ENCODE data around the gene PTPRCAP. TPM values are rescaled to one million over a fixed set of nuclear protein-coding genes. Genes with fewer than 3 reads are reported as not detected.
A peak's percentile ranks its signal among the peaks of the same experiment; 100 is the strongest.

Gene PTPRCAP
- polyA plus RNA-seq, 2 donors: 6.2 to 6.5 TPM

GRCh38 chr11:67419325-67420049 lies 18.0 kb downstream of the PTPRCAP start:
- WGBS, 2 donors: 86 to 88% methylated on average over 21 of the region's 21 CpGs
- Histone ChIP-seq H3K4me1 (ENCODE audit: control insufficient read depth in 2 of 2, insufficient read depth in 2 of 2, low read length in 1 of 2) (peaks cover 14 to 34% of the 10 kb centered on the region in 2 donors), H3K9me3 (ENCODE audit: control insufficient read depth in 2 of 2, insufficient read depth in 1 of 2, low read depth in 1 of 2, low read length in 1 of 2) (no peaks in the 10 kb centered on the region), H3K27ac (ENCODE audit: low read depth in 2 of 2, low read length in 1 of 2) (no peak overlapping the region), H3K36me3 (ENCODE audit: control insufficient read depth in 2 of 2, insufficient read depth in 2 of 2, low read length in 1 of 2) (no peaks in the 10 kb centered on the region), H3K4me3 (ENCODE audit: low read depth in 1 of 2, low read length in 2 of 2) (no peak overlapping the region), H3K27me3 (ENCODE audit: control insufficient read depth in 1 of 2, insufficient read depth in 2 of 2, low read length in 2 of 2) (no peaks in the 10 kb centered on the region)

- WGBS, 2 donors: 42 to 50% methylated on average over 26 of the region's 26 CpGs
Measured at GRCh38 chr11:67418476-67419281, 18.8 kb downstream of the PTPRCAP start.

DNA sequence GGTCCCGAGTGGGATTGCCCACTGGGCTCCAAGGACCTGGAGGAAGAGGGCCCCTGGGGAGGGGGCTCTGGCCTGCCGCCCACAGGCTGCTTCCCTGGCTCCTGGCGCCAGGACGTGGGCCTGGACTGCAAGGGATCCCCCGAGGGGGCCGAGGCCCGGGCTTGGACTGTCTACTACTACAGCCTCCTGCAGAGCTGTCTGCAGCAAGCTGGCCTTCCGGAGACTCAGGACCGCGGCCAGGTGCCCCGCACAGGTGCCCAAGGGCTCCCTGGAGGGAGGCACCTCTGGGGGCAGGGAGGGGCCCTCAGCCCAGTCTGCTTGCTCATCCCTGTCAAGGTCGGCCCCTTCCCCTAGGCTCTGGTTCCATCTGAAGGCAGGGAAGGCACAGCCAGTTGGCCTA lies 20.1 kb downstream of the PTPRCAP start:
- 73 to 78% methylated on average over 12 of the region's 12 CpGs for WGBS, 2 donors
- Histone ChIP-seq H3K9me3 (ENCODE audit: control insufficient read depth in 2 of 2, insufficient read depth in 1 of 2, low read depth in 1 of 2, low read length in 1 of 2) (no peaks in the 10 kb centered on the region), H3K27me3 (ENCODE audit: control insufficient read depth in 1 of 2, insufficient read depth in 2 of 2, low read length in 2 of 2) (no peaks in the 10 kb centered on the region), H3K4me1 (ENCODE audit: control insufficient read depth in 2 of 2, insufficient read depth in 2 of 2, low read length in 1 of 2) (peaks cover 14 to 34% of the 10 kb centered on the region in 2 donors), H3K27ac (ENCODE audit: low read depth in 2 of 2, low read length in 1 of 2) (peak overlapping the region in 1 of 2 donors; percentile 38), H3K36me3 (ENCODE audit: control insufficient read depth in 2 of 2, insufficient read depth in 2 of 2, low read length in 1 of 2) (no peaks in the 10 kb centered on the region), H3K4me3 (ENCODE audit: low read depth in 1 of 2, low read length in 2 of 2) (no peak overlapping the region)

More at GRCh38 chr11:67418476-67419281, 18.8 kb downstream of the PTPRCAP start:
- Histone ChIP-seq H3K4me1 (ENCODE audit: control insufficient read depth in 2 of 2, insufficient read depth in 2 of 2, low read length in 1 of 2) (peaks cover 14 to 34% of the 10 kb centered on the region in 2 donors), H3K9me3 (ENCODE audit: control insufficient read depth in 2 of 2, insufficient read depth in 1 of 2, low read depth in 1 of 2, low read length in 1 of 2) (no peaks in the 10 kb centered on the region), H3K27ac (ENCODE audit: low read depth in 2 of 2, low read length in 1 of 2) (peak overlapping the region; percentile 27 to 56), H3K4me3 (ENCODE audit: low read depth in 1 of 2, low read length in 2 of 2) (no peak overlapping the region), H3K36me3 (ENCODE audit: control insufficient read depth in 2 of 2, insufficient read depth in 2 of 2, low read length in 1 of 2) (no peaks in the 10 kb centered on the region), H3K27me3 (ENCODE audit: control insufficient read depth in 1 of 2, insufficient read depth in 2 of 2, low read length in 2 of 2) (no peaks in the 10 kb centered on the region)

GRCh38 chr11:67416416-67417335 lies 20.8 kb downstream of the PTPRCAP start:
- Histone ChIP-seq H3K27ac (ENCODE audit: low read depth in 2 of 2, low read length in 1 of 2) (peak overlapping the region in 1 of 2 donors; percentile 38), H3K27me3 (ENCODE audit: control insufficient read depth in 1 of 2, insufficient read depth in 2 of 2, low read length in 2 of 2) (no peaks in the 10 kb centered on the region), H3K9me3 (ENCODE audit: control insufficient read depth in 2 of 2, insufficient read depth in 1 of 2, low read depth in 1 of 2, low read length in 1 of 2) (no peaks in the 10 kb centered on the region), H3K36me3 (ENCODE audit: control insufficient read depth in 2 of 2, insufficient read depth in 2 of 2, low read length in 1 of 2) (no peaks in the 10 kb centered on the region), H3K4me3 (ENCODE audit: low read depth in 1 of 2, low read length in 2 of 2) (no peak overlapping the region), H3K4me1 (ENCODE audit: control insufficient read depth in 2 of 2, insufficient read depth in 2 of 2, low read length in 1 of 2) (peaks cover 14 to 34% of the 10 kb centered on the region in 2 donors)
- 38 to 49% methylated on average over 21 of the region's 21 CpGs for WGBS, 2 donors

DNA sequence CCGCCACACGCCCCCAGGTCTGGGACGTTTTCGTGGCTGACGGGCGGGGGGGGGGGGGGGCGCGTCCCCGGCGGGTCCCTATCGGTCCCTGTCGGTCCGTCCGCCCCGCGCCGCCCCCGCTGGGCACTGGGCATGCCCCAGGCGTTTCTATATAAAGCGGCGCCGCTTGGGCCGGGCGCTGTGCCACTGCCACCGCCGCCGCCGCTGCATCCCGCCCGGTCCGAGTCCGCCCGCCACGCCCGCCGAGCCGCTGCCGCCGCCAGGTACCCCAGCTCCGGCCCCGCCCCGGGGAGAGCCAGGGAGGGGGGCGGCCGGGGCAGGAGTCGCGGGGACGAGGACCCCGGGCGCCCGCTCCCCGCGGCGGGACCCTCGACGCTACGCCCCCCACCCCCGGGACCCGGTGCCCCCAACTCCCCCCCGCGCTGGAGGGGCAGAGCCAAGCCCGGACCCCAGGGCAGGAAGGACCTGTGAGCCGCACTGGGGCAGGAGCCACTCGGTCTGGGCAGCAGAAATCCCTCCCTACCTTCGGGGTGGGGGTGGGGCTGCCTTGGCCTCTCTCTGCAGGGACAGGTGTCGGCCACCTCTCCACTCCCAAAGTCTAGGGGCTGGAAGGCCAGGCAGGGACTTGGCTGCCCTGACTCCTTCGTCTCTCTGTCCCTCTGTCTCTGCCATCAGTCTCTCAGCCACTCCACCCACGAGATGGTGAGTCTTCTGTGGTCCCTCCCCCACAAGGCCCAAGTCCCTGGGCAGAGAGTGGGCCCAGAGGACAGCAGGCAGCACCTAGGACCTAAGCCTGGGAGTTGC lies 21.8 kb downstream of the PTPRCAP start, which contains the start of gene CARNS1:
Gene CARNS1, plus strand, starts transcription at position 178 of the 804 bp plus-strand sequence. Its CDS starts 522 bp downstream, at position 700.
- WGBS, 2 donors: 5 to 11% methylated on average over 37 to 67 of the region's 67 CpGs
- Histone ChIP-seq H3K4me3 (ENCODE audit: low read depth in 1 of 2, low read length in 2 of 2) (peak within 1 kb of the TSS; percentile 13 to 21), H3K27ac (ENCODE audit: low read depth in 2 of 2, low read length in 1 of 2) (peak within 1 kb of the TSS in 1 of 2 donors; percentile 9), H3K9me3 (ENCODE audit: control insufficient read depth in 2 of 2, insufficient read depth in 1 of 2, low read depth in 1 of 2, low read length in 1 of 2) (no peaks in the 10 kb centered on the region), H3K4me1 (ENCODE audit: control insufficient read depth in 2 of 2, insufficient read depth in 2 of 2, low read length in 1 of 2) (peaks cover 14 to 34% of the 10 kb centered on the region in 2 donors), H3K27me3 (ENCODE audit: control insufficient read depth in 1 of 2, insufficient read depth in 2 of 2, low read length in 2 of 2) (no peaks in the 10 kb centered on the region), H3K36me3 (ENCODE audit: control insufficient read depth in 2 of 2, insufficient read depth in 2 of 2, low read length in 1 of 2) (no peaks in the 10 kb centered on the region)

GRCh38 chr11:67413266-67413849 lies 24.1 kb downstream of the PTPRCAP start:
- no peaks in the 10 kb centered on the region for H3K36me3 ChIP-seq (ENCODE audit: control insufficient read depth in 2 of 2, insufficient read depth in 2 of 2, low read length in 1 of 2)
- no peaks in the 10 kb centered on the region for H3K27me3 ChIP-seq (ENCODE audit: control insufficient read depth in 1 of 2, insufficient read depth in 2 of 2, low read length in 2 of 2)
- no peak overlapping the region for H3K27ac ChIP-seq (ENCODE audit: low read depth in 2 of 2, low read length in 1 of 2)
- no peak overlapping the region for H3K4me3 ChIP-seq (ENCODE audit: low read depth in 1 of 2, low read length in 2 of 2)
- H3K9me3 ChIP-seq (ENCODE audit: control insufficient read depth in 2 of 2, insufficient read depth in 1 of 2, low read depth in 1 of 2, low read length in 1 of 2): no peaks in the 10 kb centered on the region
- peaks cover 10 to 16% of the 10 kb centered on the region in 2 donors for H3K4me1 ChIP-seq (ENCODE audit: control insufficient read depth in 2 of 2, insufficient read depth in 2 of 2, low read length in 1 of 2)
- 63 to 70% methylated on average over 2 of the region's 2 CpGs for WGBS, 2 donors

DNA sequence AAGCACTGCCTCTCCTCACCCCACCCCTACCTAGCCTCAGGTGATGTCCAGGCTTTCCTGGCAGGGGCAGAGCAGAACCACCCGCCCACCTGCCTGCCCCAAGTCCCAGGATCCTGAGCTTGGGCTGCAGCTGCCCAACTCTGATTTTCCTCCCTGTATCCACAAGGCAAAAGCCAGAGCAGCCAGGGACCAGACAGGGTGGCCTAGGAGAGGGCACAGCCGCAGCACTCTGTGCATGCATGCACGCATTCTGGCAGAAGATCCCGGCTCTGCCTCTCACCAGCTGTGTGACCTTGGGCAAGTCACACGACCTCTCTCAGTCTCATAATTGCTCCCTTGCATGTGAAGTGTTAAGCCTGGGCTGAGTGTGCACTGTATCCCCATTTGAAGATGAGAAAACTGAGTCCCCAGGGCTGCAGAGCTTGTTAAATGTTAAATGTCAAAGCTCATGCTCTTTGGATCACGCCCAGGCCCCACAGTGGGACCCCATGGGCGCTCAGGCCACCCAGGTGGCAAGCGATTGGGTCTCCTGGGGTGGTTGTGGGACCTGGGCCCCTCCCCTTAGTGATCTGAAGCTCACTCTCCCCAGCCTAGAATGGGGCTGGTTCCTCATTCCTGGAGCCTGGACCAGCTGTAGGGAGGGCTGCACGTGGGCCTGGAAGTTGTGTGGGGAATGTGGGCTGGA lies 24.8 kb downstream of the PTPRCAP start:
- no peaks in the 10 kb centered on the region for H3K36me3 ChIP-seq (ENCODE audit: control insufficient read depth in 2 of 2, insufficient read depth in 2 of 2, low read length in 1 of 2)
- peaks cover 10 to 14% of the 10 kb centered on the region in 2 donors for H3K4me1 ChIP-seq (ENCODE audit: control insufficient read depth in 2 of 2, insufficient read depth in 2 of 2, low read length in 1 of 2)
- WGBS, 2 donors: 62 to 63% methylated on average over 9 of the region's 9 CpGs
- H3K9me3 ChIP-seq (ENCODE audit: control insufficient read depth in 2 of 2, insufficient read depth in 1 of 2, low read depth in 1 of 2, low read length in 1 of 2): no peaks in the 10 kb centered on the region
- no peaks in the 10 kb centered on the region for H3K27me3 ChIP-seq (ENCODE audit: control insufficient read depth in 1 of 2, insufficient read depth in 2 of 2, low read length in 2 of 2)
- H3K4me3 ChIP-seq (ENCODE audit: low read depth in 1 of 2, low read length in 2 of 2): no peak overlapping the region
- H3K27ac ChIP-seq (ENCODE audit: low read depth in 2 of 2, low read length in 1 of 2): no peak overlapping the region

DNA sequence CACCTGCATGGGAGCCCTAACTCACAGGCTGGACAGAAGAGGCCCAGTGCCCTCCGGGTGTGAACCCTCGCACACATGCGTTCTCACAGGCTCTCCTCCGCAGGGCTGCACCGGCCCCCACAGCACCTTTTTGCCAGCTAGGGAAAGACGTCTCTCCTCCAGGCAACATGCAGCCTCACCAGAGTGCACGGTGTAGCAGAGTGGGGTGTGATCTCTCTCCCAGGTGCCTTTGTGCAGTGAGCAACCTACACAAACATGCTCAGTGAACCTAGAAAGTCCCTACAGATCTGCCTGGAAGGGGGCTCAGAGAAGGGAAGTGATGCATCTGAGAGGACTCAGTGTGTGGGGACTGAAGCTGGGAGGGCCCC lies 25.7 kb downstream of the PTPRCAP start:
- no peaks in the 10 kb centered on the region for H3K9me3 ChIP-seq (ENCODE audit: control insufficient read depth in 2 of 2, insufficient read depth in 1 of 2, low read depth in 1 of 2, low read length in 1 of 2)
- H3K4me1 ChIP-seq (ENCODE audit: control insufficient read depth in 2 of 2, insufficient read depth in 2 of 2, low read length in 1 of 2): peaks cover 10 to 12% of the 10 kb centered on the region in 2 donors
- H3K36me3 ChIP-seq (ENCODE audit: control insufficient read depth in 2 of 2, insufficient read depth in 2 of 2, low read length in 1 of 2): no peaks in the 10 kb centered on the region
- no peak overlapping the region for H3K4me3 ChIP-seq (ENCODE audit: low read depth in 1 of 2, low read length in 2 of 2)
- H3K27me3 ChIP-seq (ENCODE audit: control insufficient read depth in 1 of 2, insufficient read depth in 2 of 2, low read length in 2 of 2): no peaks in the 10 kb centered on the region
- WGBS, 2 donors: 63 to 64% methylated on average over 7 of the region's 7 CpGs
- no peak overlapping the region for H3K27ac ChIP-seq (ENCODE audit: low read depth in 2 of 2, low read length in 1 of 2)

Measured in esophagus (tissue), 2 donors.